GM21360 (cell line): ENCODE measurements around the gene RDH12.

Source experiments
- ATAC-seq: cut with Tn5 transposase; IDR thresholded peaks from one replicate; pipeline ENCODE4 v1.9.1; 2021; ENCODE audit warnings: mild to moderate bottlenecking, moderate library complexity; ENCODE audit not compliant: unreplicated experiment

Gene RDH12

GRCh38 chr14:67746927-67747326 is 45.2 kb downstream of the RDH12 start:
- no peak for ATAC-seq

GRCh38 chr14:67748312-67748711 is 46.6 kb downstream of the RDH12 start:
- ATAC-seq = no peak

- no peak for ATAC-seq
These were observed 47.8 kb downstream of the RDH12 start for GRCh38 chr14:67749341-67750084.

GRCh38 chr14:67756496-67756895 is 54.8 kb downstream of the RDH12 start:
- ATAC-seq = no peak

- no peak for ATAC-seq
These were observed 55.5 kb downstream of the RDH12 start for GRCh38 chr14:67757175-67757574.

- ATAC-seq = no peak
These were observed 58.2 kb downstream of the RDH12 start for GRCh38 chr14:67759916-67760315.

GRCh38 chr14:67762051-67762450 is 60.4 kb downstream of the RDH12 start:
- ATAC-seq = no peak

GRCh38 chr14:67763158-67763822 is 61.6 kb downstream of the RDH12 start:
- no peak for ATAC-seq

- ATAC-seq = no peak
These were observed 62.8 kb downstream of the RDH12 start for GRCh38 chr14:67764496-67764895.

- no peak for ATAC-seq
These were observed 63.6 kb downstream of the RDH12 start for GRCh38 chr14:67765192-67765834.

GRCh38 chr14:67766035-67766680 is 64.5 kb downstream of the RDH12 start:
- ATAC-seq = no peak

- ATAC-seq = no peak
These were observed 66.5 kb downstream of the RDH12 start for GRCh38 chr14:67768219-67768618.

GRCh38 chr14:67773844-67774377 is 72.2 kb downstream of the RDH12 start:
- no peak for ATAC-seq

- ATAC-seq = no peak
These were observed 75.1 kb downstream of the RDH12 start for GRCh38 chr14:67776653-67777322.

- ATAC-seq = no peak
These were observed 77.1 kb downstream of the RDH12 start for GRCh38 chr14:67778792-67779191.

- no peak for ATAC-seq
These were observed 80.4 kb downstream of the RDH12 start for GRCh38 chr14:67782090-67782489.
